ENCODE measurements around the gene ZNF346. TPM values are rescaled to one million over a fixed set of nuclear protein-coding genes. Genes with fewer than 3 reads are reported as not detected.

The ZNF346 gene
- polyA plus RNA-seq, 1 donor: 16.5 TPM

GRCh38 chr5:177070536-177071191 is 48.2 kb downstream of the ZNF346 start:
- no peak for DNase-seq

GRCh38 chr5:177071666-177072385 is 49.3 kb downstream of the ZNF346 start:
- peak; percentile 82 for DNase-seq

GRCh38 chr5:177077335-177077734 is 54.8 kb downstream of the ZNF346 start:
- no peak for DNase-seq

GRCh38 chr5:177079606-177080005 is 57.1 kb downstream of the ZNF346 start:
- no peak for DNase-seq

GRCh38 chr5:177080265-177080664 is 57.8 kb downstream of the ZNF346 start:
- no peak for DNase-seq

- no peak for DNase-seq
Measured at GRCh38 chr5:177081859-177082258, 59.4 kb downstream of the ZNF346 start.

- DNase-seq: no peak
Measured at GRCh38 chr5:177083357-177083756, 60.9 kb downstream of the ZNF346 start.

GRCh38 chr5:177084175-177084574 is 61.7 kb downstream of the ZNF346 start:
- DNase-seq: no peak

GRCh38 chr5:177085985-177086653 is 63.6 kb downstream of the ZNF346 start:
- DNase-seq: no peak

- peak; percentile 63 for DNase-seq
Measured at GRCh38 chr5:177086654-177087397, 64.3 kb downstream of the ZNF346 start, which contains the start of gene FGFR4. Gene FGFR4 (plus strand): TSS chr5:177086915. CDS start chr5:177089603, 2,688 bp downstream.

GRCh38 chr5:177087398-177088005 is 65.0 kb downstream of the ZNF346 start:
- DNase-seq: no peak

GRCh38 chr5:177089127-177089526 is 66.6 kb downstream of the ZNF346 start:
- DNase-seq: no peak

GRCh38 chr5:177089825-177090641 is 67.5 kb downstream of the ZNF346 start:
- no peak for DNase-seq

GRCh38 chr5:177090813-177091212 is 68.3 kb downstream of the ZNF346 start:
- no peak for DNase-seq

- DNase-seq: no peak
Measured at GRCh38 chr5:177091232-177091631, 68.7 kb downstream of the ZNF346 start.

- DNase-seq: no peak
Measured at GRCh38 chr5:177092178-177093081, 69.9 kb downstream of the ZNF346 start.

- DNase-seq: no peak
Measured at GRCh38 chr5:177093082-177093712, 70.7 kb downstream of the ZNF346 start.

- DNase-seq: no peak
Measured at GRCh38 chr5:177093803-177094202, 71.3 kb downstream of the ZNF346 start.

GRCh38 chr5:177094224-177095087 is 72.0 kb downstream of the ZNF346 start:
- peak; percentile 73 for DNase-seq
